Suprapubic skin (tissue), 4 donors: Measurements from ENCODE around the gene ANKRD2. TPM values are rescaled to one million over a fixed set of nuclear protein-coding genes. Genes with fewer than 3 reads are reported as not detected.

Experiments used
- DNase-seq, 2 donors: peaks; one replicate each; pipeline ENCODE4 v3.0.0-alpha.2; 2019; ENCODE audit warnings: low spot score in 2 of 2
- H3K27ac ChIP-seq: fragments of 200-600 bp; sonication (generic); one replicate; pipeline ENCODE4 v1.5.1; 2019
- H3K27me3 ChIP-seq: fragments of 200-600 bp; sonication (generic); one replicate; pipeline ENCODE4 v1.5.1; 2019
- H3K36me3 ChIP-seq: fragments of 200-600 bp; sonication (generic); one replicate; pipeline ENCODE4 v1.5.1; 2019
- H3K4me1 ChIP-seq: fragments of 200-600 bp; sonication (generic); one replicate; pipeline ENCODE4 v1.5.1; 2019
- H3K4me3 ChIP-seq: fragments of 200-600 bp; sonication (generic); one replicate; pipeline ENCODE4 v1.5.1; 2019; ENCODE audit warnings: mild to moderate bottlenecking
- H3K9me3 ChIP-seq: fragments of 200-600 bp; sonication (generic); one replicate; pipeline ENCODE4 v1.5.1; 2019
- EP300 ChIP-seq: sonication (generic); formaldehyde crosslinking; IDR thresholded peaks from one replicate; pipeline ENCODE4 v1.6.1; 2017; ENCODE audit warnings: antibody characterized with exemption
- POLR2A ChIP-seq, 2 donors: fragments of 450-650 bp; IDR thresholded peaks; one replicate each; pipeline ENCODE4 v1.6.1; 2017; ENCODE audit warnings: antibody characterized with exemption in 2 of 2, mild to moderate bottlenecking in 2 of 2, moderate library complexity in 2 of 2
- POLR2AphosphoS5 ChIP-seq, 3 donors: sonication (generic); formaldehyde crosslinking; IDR thresholded peaks; one replicate each; pipeline ENCODE4 v1.6.1; 2017; ENCODE audit warnings: antibody characterized with exemption in 3 of 3
- WGBS: methylation state at CpG from one replicate; pipeline ENCODE4 v1.1.5; 2018; 5-methylcytosine and 5-hydroxymethylcytosine counted together
- total RNA-seq, 4 donors: library from RNA; depleted of rRNA; stranded (reverse); fragments of >200 nt; gene quantifications; one replicate each; pipeline ENCODE4 v1.1.0, GENCODE V29; 2016
- TF ChIP-seq, protein P1 (sequence below), 2 donors: fragments of 200-600 bp in 1 of 2; fragments of 450-650 bp in 1 of 2; sonication (generic) in 1 of 2; IDR thresholded peaks; one replicate each; pipeline ENCODE4 v1.5.1; 2016 to 2019; ENCODE audit warnings: antibody characterized with exemption in 2 of 2, mild to moderate bottlenecking in 1 of 2, moderate library complexity in 1 of 2

The ANKRD2 gene
- total RNA-seq, 4 donors from 2014 or later = 0.45 to 2.5 (median 2.0) TPM; not detected in 1

DNA sequence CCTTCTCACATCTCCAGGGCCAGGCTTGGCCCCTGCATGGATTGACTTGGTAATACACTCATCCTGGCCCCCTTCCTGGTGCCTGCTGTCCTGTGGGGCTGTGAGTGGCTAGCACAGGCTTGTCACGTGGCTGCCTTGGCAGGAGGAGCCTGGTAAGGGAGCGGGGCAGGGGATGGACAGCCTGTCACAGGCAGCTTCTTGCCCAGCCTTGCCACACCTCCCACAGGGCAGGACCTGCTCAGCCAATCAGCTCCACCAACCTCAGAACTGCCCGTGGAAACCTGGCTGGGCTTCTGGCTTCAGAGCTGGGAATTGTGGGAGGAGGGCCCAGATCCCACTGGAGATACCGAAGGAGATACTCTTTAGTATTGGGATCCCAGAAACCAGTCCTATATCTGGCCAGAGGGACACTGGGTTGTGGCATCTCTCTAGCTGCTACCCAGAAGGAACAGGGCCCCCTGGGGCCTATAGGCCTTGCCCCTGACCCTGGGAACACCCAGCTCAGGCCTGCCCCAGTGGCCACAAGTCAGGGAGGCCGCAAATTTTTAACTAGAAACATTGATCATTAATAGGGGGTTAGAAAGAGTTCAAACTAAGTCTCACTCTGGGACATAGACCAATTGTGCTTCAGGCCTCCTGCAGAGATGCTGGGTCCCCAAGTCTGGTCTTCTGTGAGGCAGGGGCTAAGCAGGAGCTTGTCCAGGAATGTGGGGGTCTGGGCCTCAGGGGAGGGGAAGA is 11.7 kb downstream of the ANKRD2 start, which contains the start of gene HOGA1:
Gene HOGA1 (plus strand): TSS at position 330 of the 738 bp plus-strand sequence. CDS start 315 bp downstream, at position 645.
- H3K9me3 ChIP-seq = no peaks in the 10 kb centered on the region
- no peaks in the 10 kb centered on the region for H3K36me3 ChIP-seq
- H3K4me3 ChIP-seq = no peak within 1 kb of the TSS
- TF ChIP-seq POLR2A (IDR thresholded peaks at IDR 0.05) (no peak), POLR2AphosphoS5 (IDR thresholded peaks at IDR 0.05) (no peak), EP300 (no peak)
- TF ChIP-seq, protein P1, sequence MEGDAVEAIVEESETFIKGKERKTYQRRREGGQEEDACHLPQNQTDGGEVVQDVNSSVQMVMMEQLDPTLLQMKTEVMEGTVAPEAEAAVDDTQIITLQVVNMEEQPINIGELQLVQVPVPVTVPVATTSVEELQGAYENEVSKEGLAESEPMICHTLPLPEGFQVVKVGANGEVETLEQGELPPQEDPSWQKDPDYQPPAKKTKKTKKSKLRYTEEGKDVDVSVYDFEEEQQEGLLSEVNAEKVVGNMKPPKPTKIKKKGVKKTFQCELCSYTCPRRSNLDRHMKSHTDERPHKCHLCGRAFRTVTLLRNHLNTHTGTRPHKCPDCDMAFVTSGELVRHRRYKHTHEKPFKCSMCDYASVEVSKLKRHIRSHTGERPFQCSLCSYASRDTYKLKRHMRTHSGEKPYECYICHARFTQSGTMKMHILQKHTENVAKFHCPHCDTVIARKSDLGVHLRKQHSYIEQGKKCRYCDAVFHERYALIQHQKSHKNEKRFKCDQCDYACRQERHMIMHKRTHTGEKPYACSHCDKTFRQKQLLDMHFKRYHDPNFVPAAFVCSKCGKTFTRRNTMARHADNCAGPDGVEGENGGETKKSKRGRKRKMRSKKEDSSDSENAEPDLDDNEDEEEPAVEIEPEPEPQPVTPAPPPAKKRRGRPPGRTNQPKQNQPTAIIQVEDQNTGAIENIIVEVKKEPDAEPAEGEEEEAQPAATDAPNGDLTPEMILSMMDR (IDR thresholded peaks at IDR 0.05) = no peak
- DNase-seq = no peak
- H3K27me3 ChIP-seq = no peaks in the 10 kb centered on the region
- WGBS = 41% methylated on average over 5 of the region's 5 CpGs
- peaks cover 15% of the 10 kb centered on the region for H3K4me1 ChIP-seq
- H3K27ac ChIP-seq = peak within 1 kb of the TSS; percentile 32

DNA sequence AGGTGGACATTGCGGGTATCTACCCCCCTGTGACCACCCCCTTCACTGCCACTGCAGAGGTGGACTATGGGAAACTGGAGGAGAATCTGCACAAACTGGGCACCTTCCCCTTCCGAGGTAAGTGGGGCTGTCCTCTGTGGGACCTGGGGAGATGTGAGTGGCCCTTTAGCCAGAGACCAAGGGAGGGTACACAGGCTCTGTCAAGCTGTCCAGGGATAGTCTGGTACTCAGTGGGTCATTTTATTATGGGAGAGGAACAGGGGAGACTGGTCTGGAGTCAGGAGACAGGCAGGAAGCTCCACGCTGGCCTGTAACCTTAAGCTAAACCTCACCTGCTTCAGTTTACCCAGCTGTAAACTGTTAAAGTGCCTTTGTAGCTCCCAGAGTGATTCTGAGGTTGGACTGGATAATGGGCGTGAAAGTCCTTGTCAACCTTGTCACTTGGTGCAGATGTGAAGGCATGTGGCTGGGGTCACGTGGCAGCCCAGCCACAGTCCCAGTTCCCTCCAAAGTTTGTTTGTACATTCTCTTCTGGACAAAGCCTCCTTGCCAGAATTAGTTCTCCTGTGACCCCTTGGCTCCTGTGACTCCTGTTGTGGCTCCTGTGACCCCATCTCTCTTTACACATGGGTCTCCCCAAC is 12.3 kb downstream of the ANKRD2 start:
- 81% methylated on average over 5 of the region's 5 CpGs for WGBS

DNA sequence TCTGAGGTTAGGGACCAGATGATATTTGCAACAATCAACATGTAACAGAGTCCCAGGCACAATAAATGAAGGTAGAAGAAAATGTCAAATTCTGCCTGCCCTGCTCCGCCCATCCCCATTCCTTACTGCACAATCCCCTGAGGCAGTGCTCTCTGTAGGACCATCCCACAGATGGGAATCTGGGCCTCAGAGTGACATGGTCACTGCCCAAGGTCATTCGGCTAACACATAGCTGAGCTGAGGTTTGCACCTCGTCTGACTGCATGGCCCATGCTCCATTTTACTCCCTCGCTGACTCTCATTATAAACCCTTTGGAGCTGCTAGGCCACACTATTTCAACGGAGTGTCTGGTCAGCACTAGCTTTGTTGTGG is 12.8 kb downstream of the ANKRD2 start:
- Histone ChIP-seq H3K4me1 (peaks cover 15% of the 10 kb centered on the region), H3K27me3 (no peaks in the 10 kb centered on the region), H3K36me3 (no peaks in the 10 kb centered on the region), H3K27ac (no peak overlapping the region), H3K9me3 (no peaks in the 10 kb centered on the region), H3K4me3 (no peak overlapping the region)
- DNase-seq = no peak
- TF ChIP-seq POLR2A (IDR thresholded peaks at IDR 0.05) = no peak
- 84% methylated on average over 5 of the region's 5 CpGs for WGBS

More for the DNA sequence above, 12.3 kb downstream of the ANKRD2 start:
- H3K27me3 ChIP-seq = no peaks in the 10 kb centered on the region
- TF ChIP-seq POLR2AphosphoS5 (IDR thresholded peaks at IDR 0.05) = no peak
- TF ChIP-seq, protein P1 (IDR thresholded peaks at IDR 0.05) = no peak
- no peak for TF ChIP-seq EP300
- TF ChIP-seq POLR2A (IDR thresholded peaks at IDR 0.05) = no peak
- peaks cover 15% of the 10 kb centered on the region for H3K4me1 ChIP-seq
- DNase-seq = no peak
- H3K27ac ChIP-seq = no peak overlapping the region
- no peaks in the 10 kb centered on the region for H3K9me3 ChIP-seq
- no peaks in the 10 kb centered on the region for H3K36me3 ChIP-seq
- H3K4me3 ChIP-seq = no peak overlapping the region

DNA sequence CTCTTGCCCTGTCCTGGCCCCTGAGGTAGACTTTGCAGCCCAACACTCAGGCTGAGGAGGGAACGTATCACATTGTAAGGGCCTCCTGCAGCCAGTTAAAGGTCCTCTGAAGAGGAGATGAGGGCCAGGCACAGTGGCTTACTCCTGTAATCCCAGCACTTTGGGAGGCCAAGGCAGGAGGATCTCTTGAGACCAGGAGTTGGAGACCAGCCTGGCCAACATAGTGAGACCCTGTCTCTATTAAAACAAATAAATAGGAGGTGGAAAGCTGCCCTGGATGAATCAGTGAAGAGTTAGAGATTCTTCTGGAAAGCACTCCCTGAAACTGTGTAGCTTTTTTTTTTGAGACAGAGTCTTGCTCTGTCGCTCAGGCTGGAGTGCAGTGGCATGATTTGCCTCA is 14.6 kb downstream of the ANKRD2 start:
- 84% methylated on average over 2 of the region's 2 CpGs for WGBS
- TF ChIP-seq POLR2A (IDR thresholded peaks at IDR 0.05) = no peak
- TF ChIP-seq, protein P1 (IDR thresholded peaks at IDR 0.05) = no peak
- no peak for TF ChIP-seq EP300
- no peak for TF ChIP-seq POLR2AphosphoS5 (IDR thresholded peaks at IDR 0.05)
- H3K36me3 ChIP-seq = no peaks in the 10 kb centered on the region

DNA sequence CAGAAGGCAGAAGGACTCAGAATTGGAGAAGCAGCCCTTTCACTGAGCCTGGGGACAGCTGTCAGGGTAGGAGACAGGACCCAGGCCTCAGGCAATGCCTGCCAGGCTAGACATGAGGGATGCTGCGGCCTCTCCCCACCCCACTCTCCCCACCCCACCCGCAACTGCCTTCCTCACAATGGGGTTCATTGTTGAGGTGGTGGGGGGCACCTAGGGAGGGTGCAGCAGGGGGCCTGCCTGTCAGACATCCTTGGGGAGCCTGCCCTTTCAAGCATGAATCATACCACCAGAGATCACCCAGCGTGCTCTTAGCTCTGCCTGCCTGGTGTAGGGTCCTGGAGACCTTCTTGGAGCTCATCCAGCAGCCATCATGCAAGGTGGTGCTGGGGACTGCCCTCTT is 16.9 kb downstream of the ANKRD2 start, which contains the start of gene C10orf62:
Gene C10orf62 (plus strand): TSS at position 243 of the 400 bp plus-strand sequence. CDS start 177 bp downstream, outside the sequence.
- TF ChIP-seq POLR2A (IDR thresholded peaks at IDR 0.05) (no peak), EP300 (no peak), POLR2AphosphoS5 (IDR thresholded peaks at IDR 0.05) (no peak)
- TF ChIP-seq, protein P1 (IDR thresholded peaks at IDR 0.05) = no peak
- H3K36me3 ChIP-seq = no peaks in the 10 kb centered on the region
- no peak for DNase-seq
- no peaks in the 10 kb centered on the region for H3K9me3 ChIP-seq
- H3K27ac ChIP-seq = no peak within 1 kb of the TSS
- no peaks in the 10 kb centered on the region for H3K27me3 ChIP-seq
- no CpG with 5 or more reads among the region's 3 CpGs for WGBS
- H3K4me3 ChIP-seq = no peak within 1 kb of the TSS
- peaks cover 8% of the 10 kb centered on the region for H3K4me1 ChIP-seq

More for the DNA sequence above, 14.6 kb downstream of the ANKRD2 start:
- no peak for DNase-seq
- Histone ChIP-seq H3K4me1 (peaks cover 15% of the 10 kb centered on the region), H3K27ac (no peak overlapping the region), H3K9me3 (no peaks in the 10 kb centered on the region), H3K27me3 (no peaks in the 10 kb centered on the region), H3K4me3 (no peak overlapping the region)
